B cell (primary cell): ENCODE measurements around the gene LDB1.

Experiments
- EZH2 ChIP-seq: IDR thresholded peaks from 2 replicates; pipeline ENCODE4 v1.6.1; 2012; ENCODE audit warnings: borderline replicate concordance, low read depth, mild to moderate bottlenecking, moderate library complexity, low read length; ENCODE audit not compliant: insufficient read depth, poor library complexity, severe bottlenecking
- TF ChIP-seq, protein P1 (sequence below): fragments of 200-600 bp; IDR thresholded peaks from one replicate; pipeline ENCODE4 v1.8.0; 2022; ENCODE audit warnings: antibody characterized with exemption, mild to moderate bottlenecking

DNA sequence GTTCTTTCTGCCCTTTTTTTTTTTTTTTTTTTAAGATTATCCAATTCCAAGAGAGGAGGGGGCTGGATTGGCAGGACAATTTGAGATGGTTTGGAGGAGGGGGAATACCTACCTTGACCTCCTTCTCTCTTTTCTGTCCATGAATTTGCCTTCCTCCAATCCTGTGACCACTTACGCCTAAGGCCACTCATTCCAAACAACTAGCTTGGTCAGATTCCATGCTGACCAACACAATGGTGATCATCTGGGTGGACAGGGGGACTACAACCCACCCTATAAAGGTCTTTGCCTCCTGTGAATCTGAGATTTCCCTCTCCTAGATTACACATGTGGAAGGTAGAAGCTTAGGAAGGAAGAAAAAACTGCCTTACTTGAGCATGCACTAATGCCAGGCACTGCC lies 2.3 kb upstream of the LDB1 start:
- TF ChIP-seq, protein P1, sequence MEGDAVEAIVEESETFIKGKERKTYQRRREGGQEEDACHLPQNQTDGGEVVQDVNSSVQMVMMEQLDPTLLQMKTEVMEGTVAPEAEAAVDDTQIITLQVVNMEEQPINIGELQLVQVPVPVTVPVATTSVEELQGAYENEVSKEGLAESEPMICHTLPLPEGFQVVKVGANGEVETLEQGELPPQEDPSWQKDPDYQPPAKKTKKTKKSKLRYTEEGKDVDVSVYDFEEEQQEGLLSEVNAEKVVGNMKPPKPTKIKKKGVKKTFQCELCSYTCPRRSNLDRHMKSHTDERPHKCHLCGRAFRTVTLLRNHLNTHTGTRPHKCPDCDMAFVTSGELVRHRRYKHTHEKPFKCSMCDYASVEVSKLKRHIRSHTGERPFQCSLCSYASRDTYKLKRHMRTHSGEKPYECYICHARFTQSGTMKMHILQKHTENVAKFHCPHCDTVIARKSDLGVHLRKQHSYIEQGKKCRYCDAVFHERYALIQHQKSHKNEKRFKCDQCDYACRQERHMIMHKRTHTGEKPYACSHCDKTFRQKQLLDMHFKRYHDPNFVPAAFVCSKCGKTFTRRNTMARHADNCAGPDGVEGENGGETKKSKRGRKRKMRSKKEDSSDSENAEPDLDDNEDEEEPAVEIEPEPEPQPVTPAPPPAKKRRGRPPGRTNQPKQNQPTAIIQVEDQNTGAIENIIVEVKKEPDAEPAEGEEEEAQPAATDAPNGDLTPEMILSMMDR: no peak
- TF ChIP-seq EZH2: no peak
